HepG2 (cell line): Measurements from ENCODE around the gene TBC1D16. TPM values are rescaled to one million over a fixed set of nuclear protein-coding genes. Genes with fewer than 3 reads are reported as not detected.

ENCODE experiments used
- AGO1 ChIP-seq: fragments of 200-400 bp; formaldehyde crosslinking; IDR thresholded peaks from 2 replicates; pipeline ENCODE4 v1.6.1; 2017; ENCODE audit warnings: mild to moderate bottlenecking, low read depth, low read length, moderate library complexity; ENCODE audit not compliant: poor library complexity, severe bottlenecking
- CEBPG ChIP-seq: IDR thresholded peaks from 2 replicates; pipeline ENCODE4 v1.6.1; 2016
- DR1 ChIP-seq: sonication (generic); formaldehyde crosslinking; IDR thresholded peaks from 2 replicates; pipeline ENCODE4 v1.8.0; 2021; ENCODE audit warnings: mild to moderate bottlenecking, missing genetic modification reagents, inconsistent platforms
- GZF1 ChIP-seq: sonication (generic); formaldehyde crosslinking; IDR thresholded peaks from 2 replicates; pipeline ENCODE4 v1.5.1; 2020; ENCODE audit warnings: mild to moderate bottlenecking, missing genetic modification reagents
- HHEX ChIP-seq: IDR thresholded peaks from 2 replicates; pipeline ENCODE4 v1.6.1; 2016; ENCODE audit warnings: control low read depth
- HNRNPL ChIP-seq: fragments of 200-400 bp; formaldehyde crosslinking; IDR thresholded peaks from 2 replicates; pipeline ENCODE4 v1.6.1; 2017; ENCODE audit warnings: mild to moderate bottlenecking, low read depth, low read length
- NR1H2 ChIP-seq: sonication (generic); formaldehyde crosslinking; IDR thresholded peaks from 2 replicates; pipeline ENCODE4 v1.8.1; 2022; ENCODE audit warnings: low read depth, missing genetic modification reagents, borderline replicate concordance
- SPEN ChIP-seq: sonication (generic); formaldehyde crosslinking; IDR thresholded peaks from 2 replicates; pipeline ENCODE4 v1.5.1; 2020; ENCODE audit warnings: low read depth, mild to moderate bottlenecking, missing genetic modification reagents
- TARDBP ChIP-seq: sonication (generic); formaldehyde crosslinking; IDR thresholded peaks from 2 replicates; pipeline ENCODE4 v1.8.0; 2022; ENCODE audit warnings: mild to moderate bottlenecking, missing genetic modification reagents
- XBP1 ChIP-seq: sonication (generic); formaldehyde crosslinking; IDR thresholded peaks from 2 replicates; pipeline ENCODE4 v1.5.0; 2020; ENCODE audit warnings: missing genetic modification reagents
- ZFP36L2 ChIP-seq: sonication (generic); formaldehyde crosslinking; IDR thresholded peaks from 2 replicates; pipeline ENCODE4 v1.4.0; 2020; ENCODE audit warnings: missing genetic modification reagents
- ZFP37 ChIP-seq: sonication (generic); formaldehyde crosslinking; IDR thresholded peaks from 2 replicates; pipeline ENCODE4 v1.4.0; 2020; ENCODE audit warnings: missing genetic modification reagents, borderline replicate concordance
- ZKSCAN8 ChIP-seq: IDR thresholded peaks from 2 replicates; pipeline ENCODE4 v1.6.1; 2016; ENCODE audit warnings: borderline replicate concordance, missing genetic modification reagents, missing compliant biosample characterization
- ZNF263 ChIP-seq: sonication (generic); formaldehyde crosslinking; IDR thresholded peaks from 2 replicates; pipeline ENCODE4 v1.4.0; 2020; ENCODE audit warnings: missing genetic modification reagents
- ZNF441 ChIP-seq: sonication (generic); formaldehyde crosslinking; IDR thresholded peaks from 2 replicates; pipeline ENCODE4 v1.7.0; 2021; ENCODE audit warnings: missing genetic modification reagents, borderline replicate concordance
- ZNF543 ChIP-seq: sonication (generic); formaldehyde crosslinking; IDR thresholded peaks from 2 replicates; pipeline ENCODE4 v1.4.0; 2020; ENCODE audit warnings: mild to moderate bottlenecking, missing genetic modification reagents
- ZNF614 ChIP-seq: IDR thresholded peaks from 2 replicates; pipeline ENCODE4 v1.6.1; 2018; ENCODE audit warnings: missing biosample characterization, missing genetic modification reagents, inconsistent platforms, borderline replicate concordance
- polyA plus RNA-seq, 8 experiments: library from polyadenylated mRNA; depleted of rRNA in 3 of 8; stranded (reverse) in 7 of 8; unstranded in 1 of 8; fragments of >200 nt; fragmentation: Illumina TruSeq in 4 of 8; extraction: Trizol in 4 of 8; gene quantifications; 2 replicates each; pipeline versions ENCODE4 v1.2.1 to v1.2.3, GENCODE V29; 2011 to 2016; ENCODE audit warnings: low read depth in 4 of 8, missing spikeins in 1 of 8, mixed read lengths in 1 of 8; ENCODE audit not compliant: insufficient read depth in 1 of 8
- total RNA-seq, 5 experiments: library from RNA; depleted of rRNA; stranded (reverse); fragments of >200 nt; fragmentation: Illumina TruSeq; extraction: Trizol; gene quantifications; 2 replicates each; pipeline ENCODE4 v1.2.3, GENCODE V29; 2016; ENCODE audit warnings: low read depth in 1 of 5
- TF ChIP-seq, protein P1 (sequence below): sonication (generic); formaldehyde crosslinking; IDR thresholded peaks from 2 replicates; pipeline ENCODE4 v1.4.0; 2020; ENCODE audit warnings: missing genetic modification reagents
- TF ChIP-seq, protein P2 (sequence below): sonication (generic); formaldehyde crosslinking; IDR thresholded peaks from 2 replicates; pipeline ENCODE4 v1.5.1; 2020; ENCODE audit warnings: mild to moderate bottlenecking, missing genetic modification reagents, moderate library complexity
- TF ChIP-seq, protein P3 (sequence below): IDR thresholded peaks from 2 replicates; pipeline ENCODE4 v1.6.1; 2016; ENCODE audit warnings: missing biosample characterization, missing genetic modification reagents, low read depth
- TF ChIP-seq, protein P4 (sequence below): sonication (generic); formaldehyde crosslinking; IDR thresholded peaks from 2 replicates; pipeline ENCODE4 v1.8.1; 2023; ENCODE audit warnings: mild to moderate bottlenecking, moderate library complexity, missing genetic modification reagents
- TF ChIP-seq, protein P5 (sequence below): fragments of 450-650 bp; IDR thresholded peaks from 2 replicates; pipeline ENCODE4 v1.6.1; 2016

The TBC1D16 gene
- total and polyA plus RNA-seq, 2 of the 13 experiments (the other 11 are each of a cell fraction or from before 2014, with no cell fraction given): 14.9 to 24.9 TPM

DNA sequence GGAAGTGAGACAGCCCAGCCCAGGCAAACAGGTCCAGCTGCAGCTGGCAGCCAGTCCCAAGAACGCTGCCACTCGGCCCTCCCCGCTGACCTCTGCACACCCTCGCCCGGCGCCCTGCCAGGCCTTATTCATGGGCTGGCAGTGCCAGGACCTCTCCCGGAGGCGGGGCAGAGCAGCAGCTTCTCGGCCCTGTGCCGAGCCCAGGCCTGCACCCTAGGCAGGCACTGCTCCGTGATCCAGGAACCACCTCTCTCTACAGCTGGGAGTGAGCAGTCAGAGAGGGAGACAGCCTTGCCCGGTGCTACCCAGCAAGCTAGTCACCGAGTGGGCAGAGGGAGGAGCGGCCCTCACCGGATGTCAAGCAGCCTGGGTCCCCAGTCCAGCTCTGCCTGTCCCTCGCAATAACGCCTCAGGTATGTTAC, 116.5 kb downstream of the TBC1D16 start (continued):
- peak; percentile 49 for TF ChIP-seq AGO1
- no peak for TF ChIP-seq DR1
- peak; percentile 99 for TF ChIP-seq HNRNPL
- TF ChIP-seq, protein P1, sequence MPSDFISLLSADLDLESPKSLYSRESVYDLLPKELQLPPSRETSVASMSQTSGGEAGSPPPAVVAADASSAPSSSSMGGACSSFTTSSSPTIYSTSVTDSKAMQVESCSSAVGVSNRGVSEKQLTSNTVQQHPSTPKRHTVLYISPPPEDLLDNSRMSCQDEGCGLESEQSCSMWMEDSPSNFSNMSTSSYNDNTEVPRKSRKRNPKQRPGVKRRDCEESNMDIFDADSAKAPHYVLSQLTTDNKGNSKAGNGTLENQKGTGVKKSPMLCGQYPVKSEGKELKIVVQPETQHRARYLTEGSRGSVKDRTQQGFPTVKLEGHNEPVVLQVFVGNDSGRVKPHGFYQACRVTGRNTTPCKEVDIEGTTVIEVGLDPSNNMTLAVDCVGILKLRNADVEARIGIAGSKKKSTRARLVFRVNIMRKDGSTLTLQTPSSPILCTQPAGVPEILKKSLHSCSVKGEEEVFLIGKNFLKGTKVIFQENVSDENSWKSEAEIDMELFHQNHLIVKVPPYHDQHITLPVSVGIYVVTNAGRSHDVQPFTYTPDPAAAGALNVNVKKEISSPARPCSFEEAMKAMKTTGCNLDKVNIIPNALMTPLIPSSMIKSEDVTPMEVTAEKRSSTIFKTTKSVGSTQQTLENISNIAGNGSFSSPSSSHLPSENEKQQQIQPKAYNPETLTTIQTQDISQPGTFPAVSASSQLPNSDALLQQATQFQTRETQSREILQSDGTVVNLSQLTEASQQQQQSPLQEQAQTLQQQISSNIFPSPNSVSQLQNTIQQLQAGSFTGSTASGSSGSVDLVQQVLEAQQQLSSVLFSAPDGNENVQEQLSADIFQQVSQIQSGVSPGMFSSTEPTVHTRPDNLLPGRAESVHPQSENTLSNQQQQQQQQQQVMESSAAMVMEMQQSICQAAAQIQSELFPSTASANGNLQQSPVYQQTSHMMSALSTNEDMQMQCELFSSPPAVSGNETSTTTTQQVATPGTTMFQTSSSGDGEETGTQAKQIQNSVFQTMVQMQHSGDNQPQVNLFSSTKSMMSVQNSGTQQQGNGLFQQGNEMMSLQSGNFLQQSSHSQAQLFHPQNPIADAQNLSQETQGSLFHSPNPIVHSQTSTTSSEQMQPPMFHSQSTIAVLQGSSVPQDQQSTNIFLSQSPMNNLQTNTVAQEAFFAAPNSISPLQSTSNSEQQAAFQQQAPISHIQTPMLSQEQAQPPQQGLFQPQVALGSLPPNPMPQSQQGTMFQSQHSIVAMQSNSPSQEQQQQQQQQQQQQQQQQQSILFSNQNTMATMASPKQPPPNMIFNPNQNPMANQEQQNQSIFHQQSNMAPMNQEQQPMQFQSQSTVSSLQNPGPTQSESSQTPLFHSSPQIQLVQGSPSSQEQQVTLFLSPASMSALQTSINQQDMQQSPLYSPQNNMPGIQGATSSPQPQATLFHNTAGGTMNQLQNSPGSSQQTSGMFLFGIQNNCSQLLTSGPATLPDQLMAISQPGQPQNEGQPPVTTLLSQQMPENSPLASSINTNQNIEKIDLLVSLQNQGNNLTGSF (CRISPR knock-in tag): no peak
- TF ChIP-seq ZNF614 (CRISPR knock-in tag): no peak
- TF ChIP-seq, protein P2, sequence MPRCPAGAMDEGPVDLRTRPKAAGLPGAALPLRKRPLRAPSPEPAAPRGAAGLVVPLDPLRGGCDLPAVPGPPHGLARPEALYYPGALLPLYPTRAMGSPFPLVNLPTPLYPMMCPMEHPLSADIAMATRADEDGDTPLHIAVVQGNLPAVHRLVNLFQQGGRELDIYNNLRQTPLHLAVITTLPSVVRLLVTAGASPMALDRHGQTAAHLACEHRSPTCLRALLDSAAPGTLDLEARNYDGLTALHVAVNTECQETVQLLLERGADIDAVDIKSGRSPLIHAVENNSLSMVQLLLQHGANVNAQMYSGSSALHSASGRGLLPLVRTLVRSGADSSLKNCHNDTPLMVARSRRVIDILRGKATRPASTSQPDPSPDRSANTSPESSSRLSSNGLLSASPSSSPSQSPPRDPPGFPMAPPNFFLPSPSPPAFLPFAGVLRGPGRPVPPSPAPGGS: no peak
- TF ChIP-seq ZNF441: no peak
- TF ChIP-seq, protein P3, sequence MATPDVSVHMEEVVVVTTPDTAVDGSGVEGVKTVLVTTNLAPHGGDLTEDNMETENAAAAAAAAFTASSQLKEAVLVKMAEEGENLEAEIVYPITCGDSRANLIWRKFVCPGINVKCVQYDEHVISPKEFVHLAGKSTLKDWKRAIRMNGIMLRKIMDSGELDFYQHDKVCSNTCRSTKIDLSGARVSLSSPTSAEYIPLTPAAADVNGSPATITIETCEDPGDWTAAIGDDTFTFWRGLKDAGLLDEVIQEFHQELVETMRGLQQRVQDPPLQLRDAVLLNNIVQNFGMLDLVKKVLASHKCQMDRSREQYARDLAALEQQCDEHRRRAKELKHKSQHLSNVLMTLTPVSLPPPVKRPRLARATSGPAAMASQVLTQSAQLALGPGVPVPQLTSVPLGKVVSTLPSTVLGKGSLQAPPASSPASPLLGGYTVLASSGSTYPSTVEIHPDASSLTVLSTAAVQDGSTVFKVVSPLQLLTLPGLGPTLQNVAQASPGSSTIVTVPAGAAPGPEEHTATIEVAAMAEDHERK (CRISPR knock-in tag): no peak
- no peak for TF ChIP-seq XBP1 (CRISPR knock-in tag)
- no peak for TF ChIP-seq ZNF543 (CRISPR knock-in tag)
- TF ChIP-seq SPEN (CRISPR knock-in tag): 0 out of 2 replicates have a peak, but pooled peaks have one; percentile 23
- TF ChIP-seq ZFP37 (CRISPR knock-in tag): no peak
- TF ChIP-seq ZNF263 (CRISPR knock-in tag): no peak
- TF ChIP-seq GZF1 (CRISPR knock-in tag): 0 out of 2 replicates have a peak, but pooled peaks have one; percentile 29
- TF ChIP-seq, protein P4, sequence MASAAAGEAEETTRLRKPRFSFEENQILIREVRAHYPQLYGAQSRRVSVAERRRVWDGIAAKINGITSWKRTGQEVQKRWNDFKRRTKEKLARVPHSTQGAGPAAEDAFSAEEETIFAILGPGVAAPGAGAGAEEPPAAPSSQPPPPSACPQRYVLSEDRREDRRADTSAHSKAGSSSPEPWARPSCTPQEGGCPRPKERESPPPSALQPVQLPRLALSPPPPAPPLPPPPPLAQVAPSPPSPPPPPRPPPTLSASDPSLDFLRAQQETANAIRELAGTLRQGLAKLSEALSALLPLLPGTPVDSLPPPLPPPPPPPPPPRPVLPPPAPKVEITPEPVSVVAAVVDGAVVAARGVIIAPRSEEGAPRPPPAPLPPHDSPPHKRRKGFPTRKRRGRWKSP (CRISPR knock-in tag): no peak
- TF ChIP-seq CEBPG (CRISPR knock-in tag): no peak
- no peak for TF ChIP-seq ZFP36L2 (CRISPR knock-in tag)
- TF ChIP-seq, protein P5, sequence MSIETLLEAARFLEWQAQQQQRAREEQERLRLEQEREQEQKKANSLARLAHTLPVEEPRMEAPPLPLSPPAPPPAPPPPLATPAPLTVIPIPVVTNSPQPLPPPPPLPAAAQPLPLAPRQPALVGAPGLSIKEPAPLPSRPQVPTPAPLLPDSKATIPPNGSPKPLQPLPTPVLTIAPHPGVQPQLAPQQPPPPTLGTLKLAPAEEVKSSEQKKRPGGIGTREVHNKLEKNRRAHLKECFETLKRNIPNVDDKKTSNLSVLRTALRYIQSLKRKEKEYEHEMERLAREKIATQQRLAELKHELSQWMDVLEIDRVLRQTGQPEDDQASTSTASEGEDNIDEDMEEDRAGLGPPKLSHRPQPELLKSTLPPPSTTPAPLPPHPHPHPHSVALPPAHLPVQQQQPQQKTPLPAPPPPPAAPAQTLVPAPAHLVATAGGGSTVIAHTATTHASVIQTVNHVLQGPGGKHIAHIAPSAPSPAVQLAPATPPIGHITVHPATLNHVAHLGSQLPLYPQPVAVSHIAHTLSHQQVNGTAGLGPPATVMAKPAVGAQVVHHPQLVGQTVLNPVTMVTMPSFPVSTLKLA: no peak
- no peak for TF ChIP-seq NR1H2 (CRISPR knock-in tag)
- no peak for TF ChIP-seq HHEX (CRISPR knock-in tag)
- no peak for TF ChIP-seq ZKSCAN8 (CRISPR knock-in tag)
- TF ChIP-seq TARDBP: no peak
